ENCODE results near the gene RNF31.

Gene RNF31

DNA sequence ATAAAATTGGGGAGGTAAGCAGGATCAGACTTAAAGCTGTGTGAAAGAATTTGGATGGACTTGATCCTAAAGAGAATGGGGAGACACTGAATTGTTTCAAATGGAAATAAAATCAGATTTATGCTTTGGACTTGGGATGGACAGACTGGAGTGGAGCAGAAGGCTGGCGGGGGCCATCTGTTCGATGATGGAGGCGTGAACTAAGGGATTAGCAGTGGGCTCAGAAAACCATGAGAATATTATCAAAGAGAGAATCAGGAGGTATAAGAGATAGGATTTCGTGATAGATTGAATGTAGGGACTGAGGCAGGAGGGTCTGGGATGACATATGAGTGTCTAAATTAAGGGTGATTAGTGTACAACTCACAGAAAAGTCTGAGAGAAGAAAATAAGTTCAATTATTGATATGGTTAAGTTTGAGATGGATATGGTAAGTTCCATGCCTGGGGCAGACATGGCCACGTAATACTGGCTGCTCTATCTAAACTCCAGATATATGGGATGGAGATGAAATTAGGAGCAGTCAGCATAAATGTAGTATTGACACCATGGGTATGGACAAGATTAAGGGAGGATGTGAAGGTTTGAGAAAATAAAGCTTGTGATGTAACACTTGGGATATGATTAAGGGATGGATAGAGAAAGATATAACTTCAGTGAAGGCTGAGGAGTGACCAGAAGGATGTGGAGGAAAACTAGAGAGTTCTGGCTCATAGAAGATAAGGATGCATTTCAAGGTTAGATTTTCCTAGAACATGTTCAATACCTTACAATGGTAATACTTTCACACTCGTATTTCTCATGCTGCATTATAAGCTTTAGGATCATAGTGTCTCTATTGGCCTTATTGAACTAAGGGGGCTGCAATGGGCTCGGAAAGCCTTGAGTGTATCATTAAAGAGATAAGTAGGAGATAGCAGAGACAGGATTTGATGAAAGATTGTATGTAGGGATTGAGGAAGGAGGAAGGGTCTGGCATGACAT is 57.2 kb downstream of the RNF31 start:
- no peak for DNase-seq (ENCODE audit: low read depth, low spot score)

DNA sequence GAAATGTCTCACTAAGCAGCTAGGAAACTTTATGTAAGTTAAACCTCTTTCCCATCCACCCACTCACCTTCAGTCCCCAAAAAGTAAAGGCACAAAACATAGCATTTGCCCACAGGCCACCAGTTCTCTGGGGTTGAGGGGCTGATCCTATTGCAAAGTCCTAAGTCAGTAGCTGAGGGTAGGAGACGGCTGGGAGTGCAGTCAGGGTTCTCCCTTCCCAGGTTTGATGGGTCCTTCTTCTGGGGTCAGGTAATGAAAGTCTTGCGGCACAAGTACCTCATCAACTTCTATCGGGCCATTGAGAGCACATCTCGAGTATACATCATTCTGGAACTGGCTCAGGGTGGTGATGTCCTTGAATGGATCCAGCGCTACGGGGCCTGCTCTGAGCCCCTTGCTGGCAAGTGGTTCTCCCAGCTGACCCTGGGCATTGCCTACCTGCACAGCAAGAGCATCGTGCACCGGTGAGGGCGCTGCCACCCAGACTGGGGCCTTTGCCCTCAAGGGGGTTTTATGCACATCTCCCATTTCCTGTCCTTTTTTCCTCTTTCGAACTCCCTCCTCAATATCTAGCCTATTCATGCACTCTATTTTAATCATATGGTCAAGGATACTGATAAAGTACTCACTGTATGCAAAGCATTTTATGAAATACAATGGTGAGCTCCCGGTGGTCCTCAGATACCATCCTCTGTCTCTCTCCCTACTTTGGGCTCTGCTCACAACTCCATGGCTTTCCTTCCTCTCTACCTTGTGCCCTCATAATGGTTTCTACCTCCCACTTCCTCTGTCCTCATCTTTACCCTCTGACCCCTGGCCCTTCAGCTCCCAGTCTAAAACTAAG is 59.2 kb downstream of the RNF31 start:
- H3K4me3 ChIP-seq (ENCODE audit: insufficient read length, low read depth): no peak overlapping the region
- no peak for DNase-seq (ENCODE audit: low read depth, low spot score)
- H3K4me1 ChIP-seq (ENCODE audit: insufficient read depth, insufficient read length): peaks cover 2% of the 10 kb centered on the region
- H3K27me3 ChIP-seq (ENCODE audit: insufficient read depth, insufficient read length): no peaks in the 10 kb centered on the region
- peaks cover 5% of the 10 kb centered on the region for H3K9me3 ChIP-seq (ENCODE audit: insufficient read depth, low read length)
- TF ChIP-seq YY1 (IDR thresholded peaks at IDR 0.05; ENCODE audit: insufficient read depth, insufficient read length) (no peak), ZNF274 (IDR thresholded peaks at IDR 0.05; ENCODE audit: low read depth, low read length) (no peak), SUZ12 (IDR thresholded peaks at IDR 0.05; ENCODE audit: extremely low read depth, insufficient read depth, insufficient read length) (no peak)
- H3K36me3 ChIP-seq (ENCODE audit: insufficient read depth, insufficient read length, low read length): peaks cover 64% of the 10 kb centered on the region
- no peak overlapping the region for H3K9ac ChIP-seq (ENCODE audit: insufficient read length, low read depth)

More for the DNA sequence above, 57.2 kb downstream of the RNF31 start:
- Histone ChIP-seq H3K9me3 (ENCODE audit: insufficient read depth, low read length) (peaks cover 18% of the 10 kb centered on the region), H3K4me1 (ENCODE audit: insufficient read depth, insufficient read length) (peaks cover 2% of the 10 kb centered on the region), H3K36me3 (ENCODE audit: insufficient read depth, insufficient read length, low read length) (peaks cover 51% of the 10 kb centered on the region), H3K27me3 (ENCODE audit: insufficient read depth, insufficient read length) (no peaks in the 10 kb centered on the region), H3K4me3 (ENCODE audit: insufficient read length, low read depth) (no peak overlapping the region), H3K9ac (ENCODE audit: insufficient read length, low read depth) (no peak overlapping the region)
- TF ChIP-seq SUZ12 (IDR thresholded peaks at IDR 0.05; ENCODE audit: extremely low read depth, insufficient read depth, insufficient read length) (no peak), ZNF274 (IDR thresholded peaks at IDR 0.05; ENCODE audit: low read depth, low read length) (no peak), YY1 (IDR thresholded peaks at IDR 0.05; ENCODE audit: insufficient read depth, insufficient read length) (no peak)

DNA sequence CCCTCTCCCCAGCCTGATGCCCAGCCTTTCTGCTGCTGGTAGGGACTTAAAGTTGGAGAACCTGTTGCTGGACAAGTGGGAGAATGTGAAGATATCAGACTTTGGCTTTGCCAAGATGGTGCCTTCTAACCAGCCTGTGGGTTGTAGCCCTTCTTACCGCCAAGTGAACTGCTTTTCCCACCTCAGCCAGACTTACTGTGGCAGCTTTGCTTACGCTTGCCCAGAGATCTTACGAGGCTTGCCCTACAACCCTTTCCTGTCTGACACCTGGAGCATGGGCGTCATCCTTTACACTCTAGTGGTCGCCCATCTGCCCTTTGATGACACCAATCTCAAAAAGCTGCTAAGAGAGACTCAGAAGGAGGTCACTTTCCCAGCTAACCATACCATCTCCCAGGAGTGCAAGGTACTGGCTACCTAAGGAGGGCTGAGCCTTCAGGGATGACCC is 59.8 kb downstream of the RNF31 start:
- H3K36me3 ChIP-seq (ENCODE audit: insufficient read depth, insufficient read length, low read length): peaks cover 64% of the 10 kb centered on the region
- H3K9me3 ChIP-seq (ENCODE audit: insufficient read depth, low read length): no peaks in the 10 kb centered on the region
- no peaks in the 10 kb centered on the region for H3K27me3 ChIP-seq (ENCODE audit: insufficient read depth, insufficient read length)
- H3K9ac ChIP-seq (ENCODE audit: insufficient read length, low read depth): no peak overlapping the region
- DNase-seq (ENCODE audit: low read depth, low spot score): no peak
- no peak for TF ChIP-seq ZNF274 (IDR thresholded peaks at IDR 0.05; ENCODE audit: low read depth, low read length)
- no peak for TF ChIP-seq YY1 (IDR thresholded peaks at IDR 0.05; ENCODE audit: insufficient read depth, insufficient read length)
- TF ChIP-seq SUZ12 (IDR thresholded peaks at IDR 0.05; ENCODE audit: extremely low read depth, insufficient read depth, insufficient read length): no peak
- H3K4me3 ChIP-seq (ENCODE audit: insufficient read length, low read depth): no peak overlapping the region
- peaks cover 2% of the 10 kb centered on the region for H3K4me1 ChIP-seq (ENCODE audit: insufficient read depth, insufficient read length)

DNA sequence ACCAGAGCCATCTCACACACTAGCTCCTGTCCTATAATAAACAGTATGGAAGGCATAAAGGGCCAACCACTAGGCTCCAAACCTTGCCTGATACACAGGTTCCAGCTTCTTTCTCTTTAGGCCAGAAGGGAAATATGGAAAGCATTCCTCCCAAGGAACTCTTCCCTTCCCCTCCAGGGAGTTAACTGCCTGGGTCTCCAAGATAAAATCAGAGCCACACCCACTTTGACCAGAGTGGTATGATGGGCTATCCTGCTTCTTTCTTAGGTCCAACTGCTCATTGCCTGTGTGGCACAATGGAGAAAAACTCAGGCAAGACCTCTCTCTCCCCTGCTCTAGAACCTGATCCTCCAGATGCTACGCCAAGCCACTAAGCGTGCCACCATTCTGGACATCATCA is 60.3 kb downstream of the RNF31 start:
- DNase-seq (ENCODE audit: low read depth, low spot score): no peak
- no peaks in the 10 kb centered on the region for H3K9me3 ChIP-seq (ENCODE audit: insufficient read depth, low read length)
- no peaks in the 10 kb centered on the region for H3K27me3 ChIP-seq (ENCODE audit: insufficient read depth, insufficient read length)
- no peak overlapping the region for H3K9ac ChIP-seq (ENCODE audit: insufficient read length, low read depth)
- TF ChIP-seq YY1 (IDR thresholded peaks at IDR 0.05; ENCODE audit: insufficient read depth, insufficient read length): no peak
- TF ChIP-seq SUZ12 (IDR thresholded peaks at IDR 0.05; ENCODE audit: extremely low read depth, insufficient read depth, insufficient read length): no peak
- TF ChIP-seq ZNF274 (IDR thresholded peaks at IDR 0.05; ENCODE audit: low read depth, low read length): no peak
- H3K4me1 ChIP-seq (ENCODE audit: insufficient read depth, insufficient read length): peaks cover 2% of the 10 kb centered on the region
- H3K4me3 ChIP-seq (ENCODE audit: insufficient read length, low read depth): no peak overlapping the region
- peaks cover 64% of the 10 kb centered on the region for H3K36me3 ChIP-seq (ENCODE audit: insufficient read depth, insufficient read length, low read length)

Data from NT2/D1 (cell line).